Upper lobe of right lung (tissue), 1 donor: ENCODE results near the gene ZNF430. TPM values are rescaled to one million over a fixed set of nuclear protein-coding genes. Genes with fewer than 3 reads are reported as not detected.

Experiments used
- ATAC-seq: fragments of 200-7000 bp; cut with Tn5 transposase; one replicate; pipeline ENCODE4 v1.9.1; 2020; ENCODE audit warnings: mild to moderate bottlenecking, moderate library complexity
- DNase-seq: peaks from one replicate; pipeline ENCODE4 v3.0.0-alpha.2; 2020
- H3K27ac ChIP-seq: fragments of 200-600 bp; one replicate; pipeline ENCODE4 v1.8.0; 2022
- H3K27me3 ChIP-seq: fragments of 200-600 bp; one replicate; pipeline ENCODE4 v1.8.0; 2022; ENCODE audit warnings: mild to moderate bottlenecking
- H3K36me3 ChIP-seq: fragments of 200-600 bp; one replicate; pipeline ENCODE4 v1.8.0; 2022
- H3K4me1 ChIP-seq: fragments of 200-600 bp; one replicate; pipeline ENCODE4 v1.8.0; 2022
- H3K4me3 ChIP-seq: fragments of 200-600 bp; one replicate; pipeline ENCODE4 v1.8.0; 2022; ENCODE audit warnings: mild to moderate bottlenecking
- H3K9me3 ChIP-seq: fragments of 200-600 bp; one replicate; pipeline ENCODE4 v1.8.0; 2022
- CTCF ChIP-seq: fragments of 200-600 bp; IDR thresholded peaks from one replicate; pipeline ENCODE4 v1.8.0; 2022; ENCODE audit warnings: antibody characterized with exemption
- intact Hi-C: fragments of 100-400 bp; cut with DNase I; formaldehyde crosslinking; loops from one replicate; pipeline ENCODE4 v1.11.0; 2022
- total RNA-seq: library from RNA; stranded (reverse); fragmentation: NEBNext Ultra II Directional; extraction: Animal tissue kit (Norgen Biotek cat#: 25700); gene quantifications from one replicate; pipeline ENCODE4 v1.2.1, GENCODE V29; 2021
- donor health status: DM: no; HTN: yes; CAD: no; lungs with severe emphysema.

Gene ZNF430
- total RNA-seq, 1 donor from 2014 or later: 16.7 TPM

GRCh38 chr19:21082011-21082975 lies 61.8 kb downstream of the ZNF430 start, which contains the start of gene ZNF714:
ZNF714 (plus strand) TSS chr19:21082203; CDS start chr19:21098269, 16,066 bp downstream.
- no peaks in the 10 kb centered on the region for H3K9me3 ChIP-seq
- no peak within 1 kb of the TSS for H3K27ac ChIP-seq
- peak within 1 kb of the TSS; percentile 56 for H3K4me3 ChIP-seq
- no peaks in the 10 kb centered on the region for H3K36me3 ChIP-seq
- H3K27me3 ChIP-seq: no peaks in the 10 kb centered on the region
- no peak for TF ChIP-seq CTCF
- H3K4me1 ChIP-seq: no peaks in the 10 kb centered on the region
- ATAC-seq (peak; percentile 99), DNase-seq (peak; percentile 86)
- intact Hi-C loops: no loop called here

GRCh38 chr19:21084343-21084742 lies 63.9 kb downstream of the ZNF430 start:
- Histone ChIP-seq H3K27ac (no peak overlapping the region), H3K36me3 (no peaks in the 10 kb centered on the region), H3K4me1 (no peaks in the 10 kb centered on the region), H3K27me3 (no peaks in the 10 kb centered on the region), H3K9me3 (no peaks in the 10 kb centered on the region), H3K4me3 (no peak overlapping the region)
- ATAC-seq: peak; percentile 39
- intact Hi-C loops: no loop called here
- DNase-seq: no peak
- no peak for TF ChIP-seq CTCF

- no peaks in the 10 kb centered on the region for H3K36me3 ChIP-seq
- DNase-seq (no peak), ATAC-seq (no peak)
- intact Hi-C loops: no loop called here
- H3K9me3 ChIP-seq: no peaks in the 10 kb centered on the region
- H3K27me3 ChIP-seq: no peaks in the 10 kb centered on the region
- H3K27ac ChIP-seq: no peak overlapping the region
- no peak overlapping the region for H3K4me3 ChIP-seq
- no peak for TF ChIP-seq CTCF
- no peaks in the 10 kb centered on the region for H3K4me1 ChIP-seq
Measured at GRCh38 chr19:21087871-21088270, 67.4 kb downstream of the ZNF430 start.

- Histone ChIP-seq H3K9me3 (no peaks in the 10 kb centered on the region), H3K4me3 (no peak overlapping the region), H3K27ac (no peak overlapping the region), H3K27me3 (no peaks in the 10 kb centered on the region), H3K36me3 (no peaks in the 10 kb centered on the region), H3K4me1 (no peaks in the 10 kb centered on the region)
- intact Hi-C loops: no loop called here
- no peak for TF ChIP-seq CTCF
- no peak for DNase-seq
- no peak for ATAC-seq
Measured at GRCh38 chr19:21092109-21092508, 71.7 kb downstream of the ZNF430 start.

GRCh38 chr19:21094347-21095025 lies 74.0 kb downstream of the ZNF430 start:
- no peak for TF ChIP-seq CTCF
- no peaks in the 10 kb centered on the region for H3K4me1 ChIP-seq
- no peak overlapping the region for H3K4me3 ChIP-seq
- DNase-seq: no peak
- intact Hi-C loops: no loop called here
- H3K9me3 ChIP-seq: no peaks in the 10 kb centered on the region
- no peaks in the 10 kb centered on the region for H3K27me3 ChIP-seq
- no peak overlapping the region for H3K27ac ChIP-seq
- H3K36me3 ChIP-seq: no peaks in the 10 kb centered on the region
- no peak for ATAC-seq
